ENCODE measurements around the gene RNF19B.
"Not testable (repeated sequence)": the region's sequence is repeated elsewhere in the genome, so short reads cannot be mapped to it uniquely, and the experiment has no call there.

The RNF19B gene

GRCh38 chr1:32978854-32979253, 14.2 kb upstream of the RNF19B start:
- no peaks in the 10 kb centered on the region for H3K9me3 ChIP-seq (ENCODE audit: low read depth, low read length)
- no peaks in the 10 kb centered on the region for H3K36me3 ChIP-seq (ENCODE audit: insufficient read depth, low read length)
- DNase-seq (ENCODE audit: low read depth, low spot score), result no peak
- TF ChIP-seq FOXP2 (optimal IDR thresholded peaks at IDR 0.05; ENCODE audit: control extremely low read depth, extremely low read length, insufficient read depth) (no peak), EZH2 (IDR thresholded peaks at IDR 0.05) (no peak), POLR2AphosphoS5 (IDR thresholded peaks at IDR 0.05; ENCODE audit: borderline replicate concordance, low read depth, low read length) (no peak)
- H3K4me3 ChIP-seq, result no peak overlapping the region
- no peak overlapping the region for H3K27ac ChIP-seq
- no peak overlapping the region for H3K9ac ChIP-seq (ENCODE audit: insufficient read length)

- DNase-seq (ENCODE audit: low read depth, low spot score), result no peak
- TF ChIP-seq POLR2AphosphoS5 (IDR thresholded peaks at IDR 0.05; ENCODE audit: borderline replicate concordance, low read depth, low read length), result no peak
- no peak for TF ChIP-seq FOXP2 (optimal IDR thresholded peaks at IDR 0.05; ENCODE audit: control extremely low read depth, extremely low read length, insufficient read depth)
- TF ChIP-seq EZH2 (IDR thresholded peaks at IDR 0.05), result no peak
- H3K4me3 ChIP-seq, result no peak overlapping the region
- H3K36me3 ChIP-seq (ENCODE audit: insufficient read depth, low read length), result no peaks in the 10 kb centered on the region
- H3K9ac ChIP-seq (ENCODE audit: insufficient read length), result no peak overlapping the region
- H3K27ac ChIP-seq, result no peak overlapping the region
- H3K9me3 ChIP-seq (ENCODE audit: low read depth, low read length), result no peaks in the 10 kb centered on the region
Observed at GRCh38 chr1:32977546-32978087, 13.0 kb upstream of the RNF19B start.

- H3K27ac ChIP-seq; DNase-seq (ENCODE audit: low read depth, low spot score); H3K9ac ChIP-seq (ENCODE audit: insufficient read length): not testable (repeated sequence)
Observed at GRCh38 chr1:32975055-32975454, 10.4 kb upstream of the RNF19B start.

GRCh38 chr1:32973458-32973857, 8.8 kb upstream of the RNF19B start:
- H3K27ac ChIP-seq; DNase-seq (ENCODE audit: low read depth, low spot score); H3K4me3 ChIP-seq; H3K9me3 ChIP-seq (ENCODE audit: low read depth, low read length); H3K9ac ChIP-seq (ENCODE audit: insufficient read length); H3K36me3 ChIP-seq (ENCODE audit: insufficient read depth, low read length): not testable (repeated sequence)

More at GRCh38 chr1:32975055-32975454, 10.4 kb upstream of the RNF19B start:
- not testable (repeated sequence) for H3K4me3 ChIP-seq; H3K36me3 ChIP-seq (ENCODE audit: insufficient read depth, low read length); H3K9me3 ChIP-seq (ENCODE audit: low read depth, low read length)

GRCh38 chr1:32972814-32973428, 8.3 kb upstream of the RNF19B start:
- no peak for DNase-seq (ENCODE audit: low read depth, low spot score)
- H3K36me3 ChIP-seq (ENCODE audit: insufficient read depth, low read length), result no peaks in the 10 kb centered on the region
- no peak overlapping the region for H3K9ac ChIP-seq (ENCODE audit: insufficient read length)
- TF ChIP-seq EZH2 (IDR thresholded peaks at IDR 0.05) (peak; percentile 42), FOXP2 (optimal IDR thresholded peaks at IDR 0.05; ENCODE audit: control extremely low read depth, extremely low read length, insufficient read depth) (no peak), POLR2AphosphoS5 (IDR thresholded peaks at IDR 0.05; ENCODE audit: borderline replicate concordance, low read depth, low read length) (no peak)
- no peak overlapping the region for H3K27ac ChIP-seq
- H3K9me3 ChIP-seq (ENCODE audit: low read depth, low read length), result no peaks in the 10 kb centered on the region
- peak overlapping the region; percentile 75 for H3K4me3 ChIP-seq

GRCh38 chr1:32971576-32971975, 7.0 kb upstream of the RNF19B start:
- DNase-seq (ENCODE audit: low read depth, low spot score), result no peak
- H3K4me3 ChIP-seq, result no peak overlapping the region
- no peaks in the 10 kb centered on the region for H3K36me3 ChIP-seq (ENCODE audit: insufficient read depth, low read length)
- H3K27ac ChIP-seq, result no peak overlapping the region
- TF ChIP-seq FOXP2 (optimal IDR thresholded peaks at IDR 0.05; ENCODE audit: control extremely low read depth, extremely low read length, insufficient read depth) (no peak), EZH2 (IDR thresholded peaks at IDR 0.05) (no peak), POLR2AphosphoS5 (IDR thresholded peaks at IDR 0.05; ENCODE audit: borderline replicate concordance, low read depth, low read length) (no peak)
- no peaks in the 10 kb centered on the region for H3K9me3 ChIP-seq (ENCODE audit: low read depth, low read length)
- H3K9ac ChIP-seq (ENCODE audit: insufficient read length), result no peak overlapping the region

- no peak overlapping the region for H3K9ac ChIP-seq (ENCODE audit: insufficient read length)
- H3K4me3 ChIP-seq, result no peak overlapping the region
- TF ChIP-seq FOXP2 (optimal IDR thresholded peaks at IDR 0.05; ENCODE audit: control extremely low read depth, extremely low read length, insufficient read depth), result no peak
- no peak for TF ChIP-seq POLR2AphosphoS5 (IDR thresholded peaks at IDR 0.05; ENCODE audit: borderline replicate concordance, low read depth, low read length)
- no peak for TF ChIP-seq EZH2 (IDR thresholded peaks at IDR 0.05)
- H3K27ac ChIP-seq, result no peak overlapping the region
- no peak for DNase-seq (ENCODE audit: low read depth, low spot score)
- H3K9me3 ChIP-seq (ENCODE audit: low read depth, low read length), result no peaks in the 10 kb centered on the region
- H3K36me3 ChIP-seq (ENCODE audit: insufficient read depth, low read length), result no peaks in the 10 kb centered on the region
Observed at GRCh38 chr1:32971156-32971555, 6.5 kb upstream of the RNF19B start.

GRCh38 chr1:32969566-32969965, 5.0 kb upstream of the RNF19B start:
- TF ChIP-seq POLR2AphosphoS5 (IDR thresholded peaks at IDR 0.05; ENCODE audit: borderline replicate concordance, low read depth, low read length), result no peak
- no peak for TF ChIP-seq EZH2 (IDR thresholded peaks at IDR 0.05)
- no peak for TF ChIP-seq FOXP2 (optimal IDR thresholded peaks at IDR 0.05; ENCODE audit: control extremely low read depth, extremely low read length, insufficient read depth)
- Histone ChIP-seq H3K9ac (ENCODE audit: insufficient read length) (no peak overlapping the region), H3K36me3 (ENCODE audit: insufficient read depth, low read length) (no peaks in the 10 kb centered on the region), H3K4me3 (no peak overlapping the region), H3K27ac (no peak overlapping the region), H3K9me3 (ENCODE audit: low read depth, low read length) (no peaks in the 10 kb centered on the region)
- no peak for DNase-seq (ENCODE audit: low read depth, low spot score)

- TF ChIP-seq POLR2AphosphoS5 (IDR thresholded peaks at IDR 0.05; ENCODE audit: borderline replicate concordance, low read depth, low read length), result no peak
- no peak for TF ChIP-seq FOXP2 (optimal IDR thresholded peaks at IDR 0.05; ENCODE audit: control extremely low read depth, extremely low read length, insufficient read depth)
- no peak for TF ChIP-seq EZH2 (IDR thresholded peaks at IDR 0.05)
- no peak overlapping the region for H3K27ac ChIP-seq
- H3K36me3 ChIP-seq (ENCODE audit: insufficient read depth, low read length), result no peaks in the 10 kb centered on the region
- H3K9me3 ChIP-seq (ENCODE audit: low read depth, low read length), result no peaks in the 10 kb centered on the region
- DNase-seq (ENCODE audit: low read depth, low spot score), result no peak
- H3K4me3 ChIP-seq, result no peak overlapping the region
- no peak overlapping the region for H3K9ac ChIP-seq (ENCODE audit: insufficient read length)
Observed at GRCh38 chr1:32967888-32968568, 3.4 kb upstream of the RNF19B start.

Data from SK-N-MC (cell line).